ENCODE measurements around the gene CCDC9B. TPM values are rescaled to one million over a fixed set of nuclear protein-coding genes. Genes with fewer than 3 reads are reported as not detected.

The CCDC9B gene
- total RNA-seq, 4 donors from 2014 or later = 2.4 to 43.8 (median 6.6) TPM

DNA sequence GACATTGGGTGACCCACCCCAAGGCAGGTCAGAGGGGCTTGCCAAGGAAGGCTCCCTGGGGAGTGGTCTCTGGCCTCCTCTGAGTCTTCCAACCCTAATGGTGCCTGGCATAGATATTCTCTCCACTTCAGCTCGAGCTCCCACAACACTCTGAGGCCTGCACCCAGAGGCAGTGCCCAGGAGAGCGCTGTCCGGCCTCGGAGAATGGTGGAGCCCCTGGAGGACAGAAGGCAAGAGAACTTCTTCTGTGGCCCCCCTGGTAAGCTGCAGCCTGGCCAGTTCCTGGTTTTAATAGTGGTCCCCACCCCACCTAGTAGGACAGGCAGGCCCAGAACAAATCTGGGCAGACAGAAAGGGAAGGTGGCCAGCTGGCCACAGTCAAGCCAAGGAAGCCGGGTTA is 24.3 kb upstream of the CCDC9B start:
- no peak for TF ChIP-seq POLR2A (IDR thresholded peaks at IDR 0.05)
- TF ChIP-seq, protein P1, sequence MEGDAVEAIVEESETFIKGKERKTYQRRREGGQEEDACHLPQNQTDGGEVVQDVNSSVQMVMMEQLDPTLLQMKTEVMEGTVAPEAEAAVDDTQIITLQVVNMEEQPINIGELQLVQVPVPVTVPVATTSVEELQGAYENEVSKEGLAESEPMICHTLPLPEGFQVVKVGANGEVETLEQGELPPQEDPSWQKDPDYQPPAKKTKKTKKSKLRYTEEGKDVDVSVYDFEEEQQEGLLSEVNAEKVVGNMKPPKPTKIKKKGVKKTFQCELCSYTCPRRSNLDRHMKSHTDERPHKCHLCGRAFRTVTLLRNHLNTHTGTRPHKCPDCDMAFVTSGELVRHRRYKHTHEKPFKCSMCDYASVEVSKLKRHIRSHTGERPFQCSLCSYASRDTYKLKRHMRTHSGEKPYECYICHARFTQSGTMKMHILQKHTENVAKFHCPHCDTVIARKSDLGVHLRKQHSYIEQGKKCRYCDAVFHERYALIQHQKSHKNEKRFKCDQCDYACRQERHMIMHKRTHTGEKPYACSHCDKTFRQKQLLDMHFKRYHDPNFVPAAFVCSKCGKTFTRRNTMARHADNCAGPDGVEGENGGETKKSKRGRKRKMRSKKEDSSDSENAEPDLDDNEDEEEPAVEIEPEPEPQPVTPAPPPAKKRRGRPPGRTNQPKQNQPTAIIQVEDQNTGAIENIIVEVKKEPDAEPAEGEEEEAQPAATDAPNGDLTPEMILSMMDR (IDR thresholded peaks at IDR 0.05) = no peak
- intact Hi-C loops (cut with DNase I; ENCODE audit: low total_unique reads) = no loop called here
- DNase-seq = no peak

DNA sequence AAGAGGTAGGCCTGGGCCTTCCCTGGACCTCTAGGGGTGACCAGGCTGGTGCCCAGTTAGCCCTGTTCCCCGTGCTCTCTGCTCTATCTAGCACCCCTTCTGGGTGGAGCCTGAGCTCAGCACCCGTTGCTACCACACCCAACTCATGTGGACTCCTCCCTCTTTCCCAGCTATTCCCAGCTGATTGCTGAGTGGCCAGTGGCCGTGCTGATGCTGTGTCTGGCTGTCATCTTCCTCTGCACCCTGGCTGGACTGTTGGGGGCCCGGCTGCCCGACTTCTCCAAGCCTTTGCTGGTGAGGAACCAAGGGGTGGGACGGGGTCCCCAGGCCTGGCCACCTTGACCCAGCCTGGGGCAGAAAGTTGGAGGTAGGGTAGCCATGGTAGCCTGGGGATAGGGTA is 23.5 kb upstream of the CCDC9B start:
- TF ChIP-seq, protein P1 (IDR thresholded peaks at IDR 0.05) = no peak
- no peak for TF ChIP-seq POLR2A (IDR thresholded peaks at IDR 0.05)
- no peak overlapping the region for H3K27ac ChIP-seq
- H3K9me3 ChIP-seq = no peaks in the 10 kb centered on the region
- no peaks in the 10 kb centered on the region for H3K27me3 ChIP-seq
- intact Hi-C loops (cut with DNase I; ENCODE audit: low total_unique reads) = no loop called here
- no peaks in the 10 kb centered on the region for H3K36me3 ChIP-seq
- no peaks in the 10 kb centered on the region for H3K4me1 ChIP-seq
- no peak for DNase-seq
- H3K4me3 ChIP-seq = no peak overlapping the region

More for the DNA sequence above, 24.3 kb upstream of the CCDC9B start:
- Histone ChIP-seq H3K27me3 (no peaks in the 10 kb centered on the region), H3K4me3 (no peak overlapping the region), H3K9me3 (no peaks in the 10 kb centered on the region), H3K36me3 (no peaks in the 10 kb centered on the region), H3K27ac (no peak overlapping the region), H3K4me1 (no peaks in the 10 kb centered on the region)

- H3K27ac ChIP-seq = no peak overlapping the region
- H3K4me3 ChIP-seq = no peak overlapping the region
- H3K9me3 ChIP-seq = no peaks in the 10 kb centered on the region
- intact Hi-C loops (cut with DNase I; ENCODE audit: low total_unique reads) = no loop called here
- H3K4me1 ChIP-seq = no peaks in the 10 kb centered on the region
- TF ChIP-seq, protein P1 (IDR thresholded peaks at IDR 0.05) = no peak
- TF ChIP-seq POLR2A (IDR thresholded peaks at IDR 0.05) = no peak
- no peaks in the 10 kb centered on the region for H3K36me3 ChIP-seq
- no peaks in the 10 kb centered on the region for H3K27me3 ChIP-seq
- no peak for DNase-seq
These were observed 22.9 kb upstream of the CCDC9B start for GRCh38 chr15:40363611-40364010.

- H3K27ac ChIP-seq = no peak overlapping the region
- H3K36me3 ChIP-seq = no peaks in the 10 kb centered on the region
- no peak overlapping the region for H3K4me3 ChIP-seq
These were observed 20.9 kb upstream of the CCDC9B start for GRCh38 chr15:40361640-40362039.

DNA sequence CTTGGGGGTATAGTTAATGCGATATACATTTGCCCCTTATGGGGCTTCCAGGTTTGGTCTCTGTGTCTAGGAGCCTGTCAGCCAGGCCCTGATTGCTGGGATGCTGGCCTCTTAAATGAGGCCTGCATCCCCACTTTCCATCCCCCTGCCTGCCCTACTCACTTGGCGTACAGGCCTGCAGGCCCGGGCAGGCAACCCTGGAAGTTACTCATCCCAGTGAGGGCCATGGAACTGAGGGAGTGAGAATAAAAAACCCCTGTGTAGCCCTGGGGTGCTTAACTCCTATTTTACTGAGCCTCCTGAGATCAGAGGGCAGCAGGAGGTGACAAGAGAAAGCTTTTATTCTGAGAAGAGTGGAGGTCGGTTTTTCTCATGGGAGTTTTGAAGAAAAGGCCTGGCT is 19.3 kb upstream of the CCDC9B start:
- TF ChIP-seq, protein P1 (IDR thresholded peaks at IDR 0.05) = no peak
- TF ChIP-seq POLR2A (IDR thresholded peaks at IDR 0.05) = no peak
- H3K4me1 ChIP-seq = no peaks in the 10 kb centered on the region
- no peaks in the 10 kb centered on the region for H3K9me3 ChIP-seq
- H3K36me3 ChIP-seq = no peaks in the 10 kb centered on the region
- intact Hi-C loops (cut with DNase I; ENCODE audit: low total_unique reads) = no loop called here
- DNase-seq = no peak
- H3K4me3 ChIP-seq = no peak overlapping the region
- no peaks in the 10 kb centered on the region for H3K27me3 ChIP-seq
- H3K27ac ChIP-seq = no peak overlapping the region

More at GRCh38 chr15:40361640-40362039, 20.9 kb upstream of the CCDC9B start:
- intact Hi-C loops (cut with DNase I; ENCODE audit: low total_unique reads) = no loop called here
- TF ChIP-seq POLR2A (IDR thresholded peaks at IDR 0.05) = no peak
- TF ChIP-seq, protein P1 (IDR thresholded peaks at IDR 0.05) = no peak
- Histone ChIP-seq H3K4me1 (no peaks in the 10 kb centered on the region), H3K27me3 (no peaks in the 10 kb centered on the region), H3K9me3 (no peaks in the 10 kb centered on the region)
- no peak for DNase-seq

Data from uterus (tissue), 4 donors.